ENCODE results near the gene SLC50A1.

Gene SLC50A1

GRCh38 chr1:155128755-155129473 lies 6.7 kb upstream of the SLC50A1 start:
- H3K4me3 ChIP-seq (ENCODE audit: low read length) = no peak overlapping the region
- TF ChIP-seq, protein P1, sequence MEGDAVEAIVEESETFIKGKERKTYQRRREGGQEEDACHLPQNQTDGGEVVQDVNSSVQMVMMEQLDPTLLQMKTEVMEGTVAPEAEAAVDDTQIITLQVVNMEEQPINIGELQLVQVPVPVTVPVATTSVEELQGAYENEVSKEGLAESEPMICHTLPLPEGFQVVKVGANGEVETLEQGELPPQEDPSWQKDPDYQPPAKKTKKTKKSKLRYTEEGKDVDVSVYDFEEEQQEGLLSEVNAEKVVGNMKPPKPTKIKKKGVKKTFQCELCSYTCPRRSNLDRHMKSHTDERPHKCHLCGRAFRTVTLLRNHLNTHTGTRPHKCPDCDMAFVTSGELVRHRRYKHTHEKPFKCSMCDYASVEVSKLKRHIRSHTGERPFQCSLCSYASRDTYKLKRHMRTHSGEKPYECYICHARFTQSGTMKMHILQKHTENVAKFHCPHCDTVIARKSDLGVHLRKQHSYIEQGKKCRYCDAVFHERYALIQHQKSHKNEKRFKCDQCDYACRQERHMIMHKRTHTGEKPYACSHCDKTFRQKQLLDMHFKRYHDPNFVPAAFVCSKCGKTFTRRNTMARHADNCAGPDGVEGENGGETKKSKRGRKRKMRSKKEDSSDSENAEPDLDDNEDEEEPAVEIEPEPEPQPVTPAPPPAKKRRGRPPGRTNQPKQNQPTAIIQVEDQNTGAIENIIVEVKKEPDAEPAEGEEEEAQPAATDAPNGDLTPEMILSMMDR (conservative IDR thresholded peaks at IDR 0.05; ENCODE audit: low read length) = no peak
- DNase-seq (ENCODE audit: low read depth) = no peak

GRCh38 chr1:155130272-155131006 lies 5.2 kb upstream of the SLC50A1 start:
- H3K4me3 ChIP-seq (ENCODE audit: low read length) = no peak overlapping the region
- no peak for DNase-seq (ENCODE audit: low read depth)

GRCh38 chr1:155131285-155131684 lies 4.4 kb upstream of the SLC50A1 start:
- no peak overlapping the region for H3K4me3 ChIP-seq (ENCODE audit: low read length)

More at GRCh38 chr1:155130272-155131006, 5.2 kb upstream of the SLC50A1 start:
- TF ChIP-seq, protein P1 (conservative IDR thresholded peaks at IDR 0.05; ENCODE audit: low read length) = no peak

GRCh38 chr1:155131856-155132255 lies 3.8 kb upstream of the SLC50A1 start:
- TF ChIP-seq, protein P1 (conservative IDR thresholded peaks at IDR 0.05; ENCODE audit: low read length) = no peak
- no peak overlapping the region for H3K4me3 ChIP-seq (ENCODE audit: low read length)
- DNase-seq (ENCODE audit: low read depth) = no peak

More at GRCh38 chr1:155131285-155131684, 4.4 kb upstream of the SLC50A1 start:
- DNase-seq (ENCODE audit: low read depth) = no peak
- TF ChIP-seq, protein P1 (conservative IDR thresholded peaks at IDR 0.05; ENCODE audit: low read length) = no peak

- DNase-seq (ENCODE audit: low read depth) = no peak
- no peak overlapping the region for H3K4me3 ChIP-seq (ENCODE audit: low read length)
- TF ChIP-seq, protein P1 (conservative IDR thresholded peaks at IDR 0.05; ENCODE audit: low read length) = no peak
Measured at GRCh38 chr1:155133799-155134281, 1.8 kb upstream of the SLC50A1 start.

DNA sequence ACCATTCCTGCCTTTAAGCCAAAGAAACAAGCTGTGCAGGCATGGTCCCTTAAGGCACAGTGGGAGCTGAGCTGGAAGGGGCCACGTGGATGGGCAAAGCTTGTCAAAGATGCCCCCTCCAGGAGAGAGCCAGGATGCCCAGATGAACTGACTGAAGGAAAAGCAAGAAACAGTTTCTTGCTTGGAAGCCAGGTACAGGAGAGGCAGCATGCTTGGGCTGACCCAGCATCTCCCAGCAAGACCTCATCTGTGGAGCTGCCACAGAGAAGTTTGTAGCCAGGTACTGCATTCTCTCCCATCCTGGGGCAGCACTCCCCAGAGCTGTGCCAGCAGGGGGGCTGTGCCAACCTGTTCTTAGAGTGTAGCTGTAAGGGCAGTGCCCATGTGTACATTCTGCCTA lies 1.3 kb upstream of the SLC50A1 start:
- TF ChIP-seq, protein P1 (conservative IDR thresholded peaks at IDR 0.05; ENCODE audit: low read length) = no peak
- peak overlapping the region; percentile 97 for H3K4me3 ChIP-seq (ENCODE audit: low read length)
- no peak for DNase-seq (ENCODE audit: low read depth)

All from AG10803 (cell line).